Kidney (tissue), 14 donors: ENCODE measurements around the gene DNPH1. TPM values are rescaled to one million over a fixed set of nuclear protein-coding genes. Genes with fewer than 3 reads are reported as not detected.

Source experiments
- DNase-seq, 5 donors: peaks; one replicate each; pipeline ENCODE4 v3.0.0-alpha.2; 2013 to 2020
- FAIRE-seq: peaks from 2 replicates; lab custom pipeline; 2012; peaks lifted over from hg19 to GRCh38; lab: Jason Lieb, UNC
- H3K27ac ChIP-seq, 2 donors: one replicate each; pipeline ENCODE4 v1.7.0; 2013; ENCODE audit warnings: low read depth in 2 of 2, low read length in 2 of 2, inconsistent platforms in 1 of 2
- H3K27me3 ChIP-seq: one replicate; pipeline ENCODE4 v1.7.1; 2013; ENCODE audit warnings: low read length, inconsistent platforms; ENCODE audit not compliant: control insufficient read depth, insufficient read depth
- H3K36me3 ChIP-seq, 3 donors: one replicate each; pipeline versions ENCODE4 v1.7.0 to v1.7.1; 2013; ENCODE audit warnings: low read length in 3 of 3, control low read depth in 1 of 3, inconsistent platforms in 1 of 3; ENCODE audit not compliant: insufficient read depth in 3 of 3, control insufficient read depth in 2 of 3
- H3K4me1 ChIP-seq, 3 donors: one replicate each; pipeline versions ENCODE4 v1.7.0 to v1.7.1; 2013; ENCODE audit warnings: low read length in 3 of 3, inconsistent platforms in 1 of 3, low read depth in 1 of 3; ENCODE audit not compliant: control insufficient read depth in 2 of 3, insufficient read depth in 2 of 3
- H3K4me3 ChIP-seq, 3 donors: one replicate each; pipeline versions ENCODE4 v1.7.0 to v1.8.1; 2013; ENCODE audit warnings: low read length in 3 of 3, control low read depth in 1 of 3, inconsistent platforms in 1 of 3
- H3K9ac ChIP-seq, 3 donors: one replicate each; pipeline versions ENCODE4 v1.7.0 to v1.7.1; 2013; ENCODE audit warnings: low read length in 3 of 3, control low read depth in 1 of 3, inconsistent platforms in 1 of 3
- H3K9me3 ChIP-seq, 3 donors: one replicate each; pipeline versions ENCODE4 v1.7.0 to v1.7.1; 2013; ENCODE audit warnings: low read length in 3 of 3, control low read depth in 1 of 3, inconsistent platforms in 1 of 3; ENCODE audit not compliant: control insufficient read depth in 2 of 3, insufficient read depth in 1 of 3
- CTCF ChIP-seq: IDR thresholded peaks from 3 replicates; pipeline ENCODE4 v1.5.1; 2012; ENCODE audit warnings: mild to moderate bottlenecking, moderate library complexity, borderline replicate concordance; ENCODE audit not compliant: insufficient read depth; ENCODE audit errors: extremely low read depth
- intact Hi-C: fragments of 100-400 bp; cut with DNase I; formaldehyde crosslinking; loops from one replicate; pipeline ENCODE4 v1.11.1; 2022
- polyA plus RNA-seq: library from polyadenylated mRNA; stranded (reverse); fragments of 350-450 nt; fragmentation: Illumina TruSeq; extraction: RNeasy Lipid Tissue Mini Kit (QIAGEN cat#74804); gene quantifications from one replicate; pipeline ENCODE4 v1.2.3, GENCODE V29; 2014; ENCODE audit warnings: low read depth, low replicate concordance; ENCODE audit not compliant: insufficient read depth
- total RNA-seq: library from RNA; stranded (reverse); fragmentation: NEBNext Ultra II Directional; extraction: Animal tissue kit (Norgen Biotek cat#: 25700); gene quantifications from one replicate; pipeline ENCODE4 v1.2.1, GENCODE V29; 2021
- donor health status: control.
- donor health status: control.
- donor health status: control.
- donor health status: control.
- donor health status: control.
- donor health status: DM: yes; HTN: yes; CAD: no.
- donor health status: Normal renal cell carcinoma (clear cell type).

Gene DNPH1
- total and polyA plus RNA-seq, 2 donors from 2014 or later, result 74.3 to 373 TPM

GRCh38 chr6:43222418-43223059 is 6.7 kb downstream of the DNPH1 start:
- H3K36me3 ChIP-seq, result peaks cover 0 to 12% (median 2%) of the 10 kb centered on the region in 3 donors
- no peak overlapping the region for H3K4me3 ChIP-seq
- H3K9ac ChIP-seq, result no peak overlapping the region
- no peaks in the 10 kb centered on the region for H3K27me3 ChIP-seq
- intact Hi-C loops, result no loop called here
- no peaks in the 10 kb centered on the region for H3K4me1 ChIP-seq
- TF ChIP-seq CTCF, result no peak
- peak in 1 of 5 donors; percentile 34 for DNase-seq
- no peaks in the 10 kb centered on the region for H3K9me3 ChIP-seq
- no peak overlapping the region for H3K27ac ChIP-seq
- no peak for FAIRE-seq

DNA sequence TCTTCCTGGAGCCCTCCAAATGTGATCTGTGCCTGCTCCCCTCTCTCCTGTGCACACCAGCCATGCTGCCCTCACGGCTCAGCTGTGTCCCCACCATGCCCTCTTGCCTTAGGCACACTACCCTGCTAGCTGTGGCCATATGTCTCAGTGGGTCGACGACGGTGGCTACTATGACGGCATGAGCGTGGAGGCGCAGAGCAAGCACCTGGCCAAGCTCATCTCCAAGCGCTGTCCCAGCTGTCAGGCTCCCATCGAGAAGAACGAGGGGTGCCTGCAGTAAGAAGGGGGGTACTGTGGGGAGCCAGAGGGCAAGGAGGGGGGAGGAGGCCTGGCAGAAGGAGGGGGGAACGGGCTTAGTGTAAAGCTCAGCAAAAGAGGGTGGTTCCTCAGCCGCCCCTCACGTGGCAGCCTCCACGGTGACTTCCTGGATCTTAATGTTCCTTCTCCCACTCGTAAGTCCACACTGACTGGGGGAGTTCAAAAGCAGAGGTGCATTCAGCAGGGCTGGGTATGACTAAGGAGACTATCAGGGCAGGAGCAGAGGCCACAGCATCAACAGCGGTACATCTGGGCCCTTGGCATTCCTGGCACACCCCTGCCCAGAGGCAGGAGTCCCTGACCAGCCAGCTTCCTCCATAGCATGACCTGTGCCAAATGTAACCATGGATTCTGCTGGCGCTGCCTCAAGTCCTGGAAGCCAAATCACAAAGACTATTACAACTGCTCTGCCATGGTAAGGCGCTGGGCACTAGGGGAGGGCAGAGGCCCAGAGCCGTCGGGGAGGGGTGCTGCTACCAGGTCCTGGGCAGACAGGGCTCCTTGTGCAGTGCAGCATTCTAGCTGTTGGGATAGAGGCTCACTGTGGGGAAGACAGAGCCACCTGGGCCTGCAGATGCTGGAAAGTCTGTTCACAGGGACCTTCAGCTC is 8.0 kb downstream of the DNPH1 start:
- H3K9ac ChIP-seq, result no peak overlapping the region
- H3K4me1 ChIP-seq, result no peaks in the 10 kb centered on the region
- no peaks in the 10 kb centered on the region for H3K27me3 ChIP-seq
- H3K4me3 ChIP-seq, result no peak overlapping the region
- H3K9me3 ChIP-seq, result no peaks in the 10 kb centered on the region
- intact Hi-C loops, result no loop called here
- H3K27ac ChIP-seq, result no peak overlapping the region
- peak in 1 of 5 donors; percentile 15 for DNase-seq
- TF ChIP-seq CTCF, result no peak
- peaks cover 0 to 13% (median 3%) of the 10 kb centered on the region in 3 donors for H3K36me3 ChIP-seq
- no peak for FAIRE-seq

DNA sequence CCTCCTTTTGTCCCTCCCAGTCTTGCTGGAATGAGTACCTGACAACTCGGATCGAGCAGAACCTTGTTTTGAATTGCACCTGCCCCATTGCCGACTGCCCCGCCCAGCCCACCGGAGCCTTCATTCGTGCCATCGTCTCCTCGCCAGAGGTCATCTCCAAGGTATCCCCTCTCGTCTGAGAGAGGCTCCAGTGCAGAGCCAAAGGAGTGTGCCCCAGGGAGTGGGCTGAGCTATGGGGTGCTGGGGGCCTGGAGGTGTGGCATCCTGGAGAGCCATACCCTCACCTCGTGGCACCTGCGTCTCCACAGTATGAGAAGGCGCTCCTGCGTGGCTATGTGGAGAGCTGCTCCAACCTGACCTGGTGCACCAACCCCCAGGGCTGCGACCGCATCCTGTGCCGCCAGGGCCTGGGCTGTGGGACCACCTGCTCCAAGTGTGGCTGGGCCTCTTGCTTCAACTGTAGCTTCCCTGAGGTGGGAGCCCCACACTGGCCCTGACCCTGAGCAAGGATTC is 8.8 kb downstream of the DNPH1 start:
- intact Hi-C loops, result no loop called here
- DNase-seq, result no peak
- no peaks in the 10 kb centered on the region for H3K4me1 ChIP-seq
- no peaks in the 10 kb centered on the region for H3K9me3 ChIP-seq
- H3K27ac ChIP-seq, result no peak overlapping the region
- H3K36me3 ChIP-seq, result peaks cover 0 to 21% (median 3%) of the 10 kb centered on the region in 3 donors
- H3K27me3 ChIP-seq, result no peaks in the 10 kb centered on the region
- FAIRE-seq, result no peak
- H3K4me3 ChIP-seq, result no peak overlapping the region
- H3K9ac ChIP-seq, result no peak overlapping the region
- TF ChIP-seq CTCF, result no peak
